PC-3 (cell line): ENCODE data around the gene TRIM62.

ENCODE experiments used
- CTCF ChIP-seq: fragments of 300-600 bp; sonication (generic); conservative IDR thresholded peaks from 2 replicates; pipeline ENCODE4 v1.5.1; 2017; ENCODE audit warnings: antibody characterized with exemption, low read depth, mild to moderate bottlenecking, low read length
- EZH2 ChIP-seq: fragments of 300-600 bp; sonication (generic); IDR thresholded peaks from one replicate; pipeline ENCODE4 v1.6.1; 2017; ENCODE audit warnings: antibody characterized with exemption, mild to moderate bottlenecking, low read length; ENCODE audit not compliant: unreplicated experiment

GRCh38 chr1:33120436-33121231 is 61.2 kb downstream of the TRIM62 start:
- TF ChIP-seq CTCF (no peak), EZH2 (no peak)
